ENCODE results near the gene TXNRD3.

The TXNRD3 gene

DNA sequence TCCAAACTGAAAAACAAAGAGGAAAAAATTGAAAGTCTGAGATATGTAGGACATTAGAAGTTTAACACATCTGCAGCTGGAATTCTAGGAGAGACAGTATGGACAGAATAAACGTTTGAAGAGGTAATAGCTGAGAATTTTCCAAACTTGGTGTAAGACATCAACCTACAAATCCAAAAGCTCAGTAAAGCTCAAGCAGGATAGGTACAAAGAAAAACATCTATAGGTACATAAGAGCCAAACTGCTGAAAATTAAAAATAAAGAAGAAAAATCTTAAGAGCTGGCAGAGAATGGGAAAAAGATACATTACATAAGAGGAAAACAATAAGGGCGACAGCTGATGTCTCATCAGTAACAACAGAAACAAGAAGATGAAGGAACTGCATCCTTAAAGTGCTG is 73.4 kb downstream of the TXNRD3 start:
- DNase-seq = no peak

DNA sequence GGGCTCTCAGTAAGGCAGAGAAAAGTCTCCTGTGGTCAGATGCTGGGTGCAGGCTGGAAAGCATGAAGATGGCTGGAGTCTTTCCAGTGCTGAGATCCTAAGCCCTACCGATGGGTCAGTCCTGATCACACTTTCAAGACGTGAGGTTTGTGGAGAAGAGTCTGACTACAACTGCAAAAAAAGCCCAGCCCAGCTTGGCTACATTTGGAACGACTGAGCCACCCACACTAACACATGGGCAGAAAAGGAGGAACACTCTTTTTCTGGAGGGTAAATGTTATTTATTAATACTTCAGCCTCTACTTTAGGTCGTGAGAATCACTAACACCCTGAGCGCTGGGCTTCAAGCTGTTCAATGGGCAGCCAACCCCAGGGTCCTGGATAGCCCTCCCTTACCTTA is 74.2 kb downstream of the TXNRD3 start:
- no peak for DNase-seq

DNA sequence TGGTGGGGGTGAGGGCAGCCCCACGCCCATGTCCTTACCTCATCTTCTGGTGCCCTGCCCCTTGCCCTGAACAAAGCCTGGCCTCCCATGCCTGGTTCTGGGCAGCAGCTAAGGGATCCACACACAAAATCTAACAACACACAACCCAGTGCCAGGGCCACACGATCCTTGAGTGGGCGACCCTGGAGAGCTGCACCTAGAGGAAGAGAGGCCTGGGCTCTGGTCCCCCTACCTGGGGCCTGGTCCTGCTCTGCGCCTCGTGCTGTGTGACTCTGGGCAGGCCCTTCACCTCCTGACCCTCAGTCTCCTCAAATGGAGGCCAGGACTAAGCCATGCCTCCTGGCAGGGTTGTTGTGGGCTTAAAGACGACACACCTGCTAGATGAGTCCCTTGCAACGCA is 76.2 kb downstream of the TXNRD3 start:
- DNase-seq = no peak

DNA sequence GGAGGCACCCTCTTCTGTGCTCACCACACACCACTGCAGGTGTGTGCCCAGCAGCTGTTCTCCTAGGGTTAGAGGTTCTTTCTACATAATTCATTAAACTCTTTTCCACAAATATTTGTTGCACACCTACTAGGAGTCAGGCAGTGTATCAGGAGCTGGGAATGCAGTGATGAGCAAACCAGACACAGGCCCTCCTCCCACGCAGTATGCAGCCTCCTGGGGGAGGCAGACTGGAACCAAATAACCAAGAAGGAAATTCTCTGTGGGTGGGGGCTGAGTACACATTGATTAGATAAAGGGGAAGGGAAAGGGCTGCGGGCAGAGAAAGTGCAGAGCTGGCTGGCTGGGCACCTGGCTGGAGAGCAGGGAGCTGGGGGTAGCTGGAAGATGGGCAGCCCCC is 77.7 kb downstream of the TXNRD3 start:
- no peak for DNase-seq

DNA sequence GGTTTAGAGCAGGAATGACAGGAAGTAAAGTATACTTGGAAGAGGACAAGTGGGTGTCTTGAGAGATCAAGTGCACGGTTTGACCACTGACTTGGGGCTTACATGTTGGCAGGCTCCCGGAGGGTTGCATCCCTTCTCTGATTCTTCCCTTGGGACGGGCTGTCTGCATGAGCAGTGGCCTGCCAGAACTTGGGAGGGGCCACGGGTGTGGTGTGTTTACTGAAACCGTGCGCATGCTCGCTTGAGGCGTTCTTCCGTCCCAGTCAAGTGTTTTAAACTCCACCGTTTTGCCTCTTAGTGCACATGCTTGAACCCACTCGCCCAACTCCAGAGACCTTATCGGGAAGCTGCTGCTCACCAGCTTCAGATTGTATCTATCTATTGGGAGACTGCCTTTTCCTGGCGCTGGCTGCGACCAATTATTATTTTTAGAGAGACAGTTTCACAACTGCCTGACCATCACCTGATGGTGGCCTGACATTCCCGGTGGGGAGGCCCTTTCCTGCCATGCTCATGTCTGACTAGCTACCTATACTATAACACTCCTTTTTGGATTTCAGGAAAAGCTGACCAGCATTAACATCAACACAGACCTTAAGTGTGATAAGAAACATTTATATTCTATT is 81.3 kb downstream of the TXNRD3 start:
- DNase-seq = no peak

DNA sequence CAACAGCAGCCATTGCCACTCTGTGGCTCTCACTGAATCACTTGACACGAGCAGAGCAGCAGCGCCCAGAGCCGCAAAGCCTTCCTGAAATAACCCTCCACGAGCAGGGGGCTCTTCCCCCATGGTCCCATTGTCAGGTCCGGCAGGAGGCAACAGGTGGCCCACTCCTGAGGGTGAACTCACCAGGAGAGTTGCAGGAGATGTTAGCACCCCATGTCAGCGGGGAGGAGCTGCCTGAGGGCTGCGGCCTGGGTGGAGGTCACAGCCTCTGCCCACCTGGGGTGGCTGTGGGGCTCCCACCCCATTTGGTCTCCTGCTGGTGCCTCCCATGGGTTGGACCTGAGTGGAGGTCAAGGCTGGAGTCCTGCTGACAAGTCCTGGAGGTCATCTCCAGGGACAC is 83.8 kb downstream of the TXNRD3 start:
- DNase-seq = no peak

DNA sequence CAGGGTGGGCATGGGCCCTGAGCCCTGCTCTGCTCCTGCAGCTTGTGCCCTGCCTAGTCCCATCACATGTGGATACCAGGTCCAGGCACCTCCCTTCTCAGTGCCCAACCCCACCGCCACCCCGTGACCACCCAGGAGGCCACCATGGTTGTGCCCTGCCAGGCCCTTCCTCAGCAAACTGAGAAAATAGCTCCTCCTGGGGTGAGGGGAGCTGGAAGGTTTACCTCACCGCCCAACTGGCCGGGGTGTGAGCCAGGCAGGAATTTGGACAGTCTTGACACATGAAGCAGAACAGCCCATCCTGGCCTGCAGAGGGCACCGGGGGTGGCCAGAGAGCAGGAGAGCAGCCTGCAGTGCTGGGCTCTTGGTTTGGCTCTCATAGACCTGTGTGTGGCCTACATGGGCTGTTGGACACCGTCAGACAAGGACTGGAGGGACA is 84.8 kb downstream of the TXNRD3 start:
- no peak for DNase-seq

DNA sequence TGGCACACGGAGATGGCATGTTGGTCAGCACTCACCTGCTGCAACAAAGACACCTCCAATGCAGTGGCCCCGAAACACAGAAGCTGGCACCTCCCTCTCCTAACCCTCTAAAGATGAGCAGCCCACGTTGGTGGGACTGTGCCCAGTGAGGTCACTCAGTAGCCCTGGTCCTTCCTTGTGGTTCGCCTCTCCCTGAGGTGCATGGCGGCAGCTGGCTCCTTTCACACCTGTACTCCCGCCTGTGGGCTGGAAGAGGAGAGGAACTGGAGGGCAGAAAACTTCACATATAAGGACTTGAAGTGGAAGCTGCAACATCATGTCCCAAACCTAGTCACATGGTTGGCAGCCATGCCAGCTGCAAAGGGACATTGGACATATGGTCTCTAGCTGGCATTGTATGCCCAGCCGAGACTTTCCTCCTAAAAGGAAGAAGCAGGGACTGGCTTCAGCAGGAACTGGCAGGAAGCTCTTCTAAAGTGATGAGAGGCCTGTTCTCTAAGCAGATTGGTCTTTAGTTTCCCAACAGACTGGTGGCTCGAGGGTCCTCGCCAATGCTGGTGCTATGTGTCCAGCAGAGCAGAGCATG is 85.4 kb downstream of the TXNRD3 start:
- DNase-seq = no peak

DNA sequence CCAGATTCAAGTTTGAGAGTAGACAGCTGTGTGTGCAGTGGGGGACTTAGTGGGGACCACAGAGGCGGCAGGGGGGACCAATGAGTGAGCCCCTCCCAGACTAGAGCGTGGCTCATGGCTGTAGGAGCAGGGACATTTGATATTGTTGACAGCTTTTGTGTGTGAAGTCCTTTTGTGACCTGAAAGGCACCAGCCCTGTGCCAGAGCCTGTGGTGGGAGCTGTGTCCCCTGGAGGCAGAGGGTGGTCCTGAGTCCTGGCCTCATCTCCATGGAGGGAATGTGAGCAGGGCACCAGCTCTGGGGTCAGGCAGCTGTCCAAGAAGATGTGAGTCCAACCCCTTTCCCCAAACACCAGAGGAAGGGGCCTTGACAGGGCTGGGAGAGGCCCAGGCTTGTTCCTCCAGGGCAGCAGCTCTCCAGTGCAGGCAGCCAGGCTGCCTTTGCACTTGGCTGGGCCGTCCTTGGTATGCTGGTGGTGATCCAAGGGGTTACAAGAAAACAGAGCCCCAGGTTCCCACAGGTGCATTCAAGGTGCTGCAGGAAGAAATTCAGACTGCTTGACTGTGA is 86.1 kb downstream of the TXNRD3 start:
- no peak for DNase-seq

DNA sequence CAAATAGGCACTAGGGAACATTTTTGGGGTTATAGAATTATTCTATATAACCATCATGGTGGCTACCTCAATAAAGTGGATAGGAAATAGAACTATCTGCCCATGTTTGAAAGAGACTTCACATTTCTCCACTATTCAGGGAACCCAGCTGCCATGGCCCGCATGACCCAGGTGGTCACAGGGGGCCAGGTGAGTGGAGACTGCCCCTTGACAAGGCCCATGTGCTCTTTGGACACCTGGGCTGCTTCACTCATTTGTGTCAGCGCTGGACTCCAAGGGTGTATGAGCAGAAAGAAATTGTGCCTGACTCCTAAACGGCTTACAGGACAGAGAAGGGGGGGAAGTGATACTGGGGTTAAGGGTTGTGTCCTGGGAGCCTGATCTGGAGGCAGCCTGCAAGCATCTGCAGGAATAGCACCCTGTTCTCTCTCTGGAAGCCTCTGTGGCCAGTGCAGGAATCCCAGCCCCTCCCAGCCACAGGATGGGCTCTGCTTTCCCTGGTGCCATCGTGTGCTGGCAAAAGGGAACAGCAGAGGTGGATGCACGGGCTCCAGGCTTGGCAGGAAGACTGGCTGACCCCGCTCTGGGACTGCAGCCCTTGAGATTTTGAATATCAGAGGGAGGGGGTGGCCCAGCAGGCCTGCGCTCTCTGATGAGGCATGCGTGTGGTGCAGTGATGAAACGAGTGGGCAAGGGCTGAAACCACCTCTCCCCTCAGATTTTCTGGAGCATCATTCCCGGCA is 87.1 kb downstream of the TXNRD3 start:
- DNase-seq = no peak

DNA sequence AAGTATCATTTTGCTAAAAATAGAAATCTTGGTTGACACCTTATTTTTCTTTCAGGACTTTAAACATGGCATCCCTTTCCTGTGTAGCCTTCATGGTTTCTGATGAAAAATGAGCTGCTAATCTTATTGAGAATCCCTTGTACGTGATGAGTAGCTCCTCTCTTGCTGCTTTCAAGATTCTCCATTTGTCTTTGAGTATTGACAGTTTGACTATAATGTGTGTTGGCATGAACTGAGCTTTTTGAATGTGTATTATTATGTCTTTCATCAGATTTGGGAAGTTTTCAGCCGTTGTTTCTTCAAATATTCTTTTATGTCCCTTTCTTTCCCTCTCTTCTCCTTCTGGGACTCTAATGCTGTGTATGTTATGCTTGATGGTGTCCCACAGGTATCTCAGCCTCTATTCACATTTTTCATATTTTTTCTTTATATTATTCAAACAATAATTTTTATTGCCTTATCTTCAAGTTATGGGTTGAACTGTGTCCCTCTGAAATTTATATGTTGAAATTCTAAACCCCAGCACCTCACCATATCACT is 92.1 kb downstream of the TXNRD3 start:
- DNase-seq = no peak

DNA sequence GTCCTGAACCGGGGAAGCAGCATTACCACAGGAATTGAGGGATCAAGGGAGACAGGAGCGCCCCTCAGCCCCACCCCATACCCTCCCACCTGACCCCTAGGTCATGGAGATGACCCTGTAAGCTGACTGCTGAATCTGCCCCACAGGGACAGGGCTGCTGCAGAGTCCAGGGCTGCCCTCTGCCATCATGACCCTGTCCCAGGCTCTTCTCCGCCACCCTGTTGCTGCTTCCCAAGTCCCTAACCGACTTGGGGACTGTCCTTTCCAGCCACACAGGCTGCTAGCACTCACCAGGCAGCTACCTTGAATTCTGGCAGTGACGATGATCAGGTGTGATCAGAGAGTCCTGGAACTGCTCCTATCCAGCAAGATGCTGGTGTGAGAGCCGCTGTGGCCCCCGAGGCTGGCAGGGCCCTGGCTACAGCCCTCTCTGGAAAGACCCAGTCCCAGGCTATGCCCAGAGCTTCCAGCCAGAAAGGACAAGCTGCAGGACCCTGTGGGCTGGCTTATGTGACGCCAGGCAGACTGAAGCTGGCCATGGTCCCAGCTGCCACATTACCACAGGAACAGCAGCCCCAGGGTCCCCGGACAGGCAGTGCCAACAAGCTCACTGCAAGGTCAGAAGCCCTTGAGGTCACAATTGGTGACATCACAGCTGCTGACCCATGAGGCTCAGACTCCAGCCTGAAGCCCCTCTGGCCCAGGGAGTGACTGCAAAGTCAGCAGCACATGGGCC is 96.4 kb downstream of the TXNRD3 start, which contains the start of gene C3orf22:
Gene C3orf22 (minus strand): TSS at position 597 of the 736 bp plus-strand sequence. CDS start 5,542 bp downstream, outside the sequence.
- DNase-seq = no peak

DNA sequence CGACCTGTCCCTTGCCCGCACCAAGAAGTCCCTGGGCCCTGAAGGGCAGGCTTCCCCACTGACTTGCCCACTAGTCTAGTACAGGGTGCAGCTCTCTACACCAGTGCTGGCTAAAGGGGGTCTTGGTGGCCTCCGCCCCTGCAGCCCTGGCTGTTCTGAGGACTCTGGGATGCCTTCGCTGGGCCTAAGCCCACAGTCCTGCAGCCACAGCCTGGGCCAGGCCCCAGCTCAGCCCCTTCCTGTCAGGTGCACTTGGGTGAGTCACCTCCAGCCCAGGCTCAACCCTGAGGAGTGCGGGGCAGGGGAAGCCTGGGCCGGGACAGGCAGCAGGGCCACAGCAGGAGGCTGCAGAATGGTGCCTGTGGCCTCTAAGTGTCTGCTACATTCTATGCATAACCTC is 97.2 kb downstream of the TXNRD3 start:
- DNase-seq = no peak

DNA sequence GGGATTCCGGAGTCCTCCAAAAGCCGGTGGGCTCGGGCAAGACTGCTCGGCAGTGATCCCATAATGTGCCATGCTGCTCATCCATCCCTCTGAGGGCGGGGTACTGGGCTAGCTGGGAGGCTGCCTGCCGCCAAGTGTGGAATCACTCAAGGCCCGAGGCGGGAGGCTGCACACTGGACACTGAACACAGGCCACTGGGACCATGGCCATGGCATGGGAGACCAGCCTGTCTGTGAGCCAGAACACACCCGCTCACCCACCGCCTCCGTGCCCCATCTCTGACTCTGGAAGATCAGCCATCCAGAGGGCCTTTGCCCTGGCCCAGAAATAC is 97.5 kb downstream of the TXNRD3 start:
- DNase-seq = no peak
